ENCODE data around the gene BCAS1.

BCAS1 gene

DNA sequence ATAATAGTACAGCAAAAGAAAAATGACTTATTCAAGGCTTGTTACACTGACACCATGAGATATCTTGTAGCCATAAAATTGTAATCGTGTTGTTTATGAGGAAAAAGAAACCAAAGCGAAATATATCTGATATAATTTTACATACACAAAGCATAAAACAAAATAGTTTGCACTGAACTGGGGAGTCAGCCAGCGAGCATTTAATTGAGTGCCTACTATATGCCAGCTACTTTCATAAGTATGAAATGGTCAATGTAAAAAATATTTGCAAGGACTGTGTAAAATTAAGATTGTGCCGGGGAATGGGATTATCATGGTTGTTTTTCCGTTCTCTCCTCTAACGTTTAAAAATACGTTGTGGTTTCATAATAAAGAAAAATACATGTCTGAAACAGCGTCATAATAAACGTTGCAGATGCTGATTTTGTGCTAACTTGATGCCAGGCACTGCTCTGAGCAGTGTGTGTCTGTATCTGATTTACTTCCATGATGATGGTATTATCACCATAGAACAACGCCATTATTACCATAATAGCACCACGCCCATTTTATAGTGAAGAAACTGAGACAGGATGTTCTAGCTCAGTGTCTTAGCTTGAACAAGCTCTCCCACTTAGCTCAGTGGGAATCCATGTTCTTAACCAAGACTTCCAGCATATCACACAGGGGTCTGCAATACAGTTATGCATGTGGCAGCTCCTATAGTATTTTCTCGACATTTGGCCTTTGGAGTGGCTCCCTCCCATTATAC lies 144.6 kb downstream of the BCAS1 start:
- DNase-seq (ENCODE audit: low spot score): no peak

GRCh38 chr20:53923566-53924369 lies 146.6 kb downstream of the BCAS1 start:
- DNase-seq (ENCODE audit: low spot score): no peak

- no peak for DNase-seq (ENCODE audit: low spot score)
Measured at GRCh38 chr20:53922901-53923314, 147.5 kb downstream of the BCAS1 start.

DNA sequence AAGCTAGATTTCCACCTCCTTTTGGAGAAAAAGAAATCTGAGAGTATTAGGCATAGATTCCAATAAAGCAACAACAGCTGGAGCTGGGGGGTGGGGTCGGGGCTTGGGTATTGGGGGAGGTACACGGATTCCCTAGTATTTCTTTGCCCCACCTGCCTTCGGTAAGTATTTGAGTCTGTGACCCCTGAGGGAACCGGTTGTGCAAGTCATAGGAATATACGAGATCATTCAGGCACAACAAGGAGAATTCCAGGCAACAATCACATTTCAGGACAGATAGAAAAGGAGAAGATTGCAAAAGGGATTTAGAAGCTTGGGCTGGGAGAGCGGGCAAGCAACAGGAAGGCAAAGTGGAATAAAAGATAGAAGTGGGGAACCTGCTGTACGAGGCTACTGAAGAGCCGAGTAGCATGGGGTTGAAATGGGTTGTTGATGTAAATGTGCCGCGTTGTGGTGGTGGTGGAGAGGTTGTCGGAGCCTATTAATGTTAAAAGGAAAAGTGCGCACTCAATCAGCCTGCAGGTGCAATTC lies 148.9 kb downstream of the BCAS1 start:
- no peak for DNase-seq (ENCODE audit: low spot score)

DNA sequence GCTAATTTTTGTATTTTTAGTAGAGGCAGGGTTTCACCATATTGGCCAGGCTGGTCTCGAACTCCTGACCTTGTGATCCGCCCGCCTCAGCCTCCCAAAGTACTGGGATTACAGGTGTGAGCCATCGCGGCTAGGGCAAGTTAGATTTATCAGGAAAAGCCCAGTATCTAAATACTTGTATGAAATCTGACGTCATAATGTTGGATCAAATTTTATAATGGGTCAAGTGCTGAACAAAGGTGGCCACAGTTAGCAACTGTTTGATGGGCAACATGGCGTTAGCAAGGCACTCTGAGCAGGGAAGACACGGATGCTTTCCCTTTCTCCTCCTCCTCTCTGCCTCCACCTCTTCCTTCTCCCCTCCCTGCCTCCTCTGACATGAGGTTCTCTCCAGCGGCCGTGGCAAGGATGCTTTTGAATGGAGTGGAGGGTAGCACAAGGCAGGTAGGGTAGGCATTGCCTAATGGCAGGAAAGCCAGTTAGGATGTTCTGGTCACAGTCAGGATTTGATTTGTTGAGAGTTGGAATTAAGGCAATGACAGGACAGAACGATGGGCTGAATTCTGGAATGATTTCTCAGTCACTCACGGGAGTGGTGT lies 149.6 kb downstream of the BCAS1 start:
- no peak for DNase-seq (ENCODE audit: low spot score)

DNA sequence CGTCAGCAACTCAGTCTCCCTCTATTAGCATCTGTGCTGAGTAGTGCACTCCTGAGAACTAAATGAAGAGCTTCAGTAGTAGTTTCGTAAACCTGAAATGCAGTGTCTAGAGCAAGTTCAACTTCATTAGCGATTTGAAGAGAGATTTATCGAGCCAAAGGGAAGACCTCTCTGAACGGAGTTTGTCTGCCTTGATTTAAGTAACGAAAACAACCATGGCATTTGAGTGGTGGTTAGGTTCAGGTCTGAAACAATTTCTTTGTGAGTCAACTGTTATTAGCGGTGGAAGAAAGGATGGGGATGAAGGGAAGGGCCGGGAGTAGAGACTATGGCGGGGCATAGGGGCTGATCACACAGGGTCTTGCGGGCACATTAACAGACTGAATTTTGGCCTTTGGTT lies 150.5 kb downstream of the BCAS1 start:
- DNase-seq (ENCODE audit: low spot score): no peak

GRCh38 chr20:53918949-53919361 lies 151.4 kb downstream of the BCAS1 start:
- peak; percentile 64 for DNase-seq (ENCODE audit: low spot score)

DNA sequence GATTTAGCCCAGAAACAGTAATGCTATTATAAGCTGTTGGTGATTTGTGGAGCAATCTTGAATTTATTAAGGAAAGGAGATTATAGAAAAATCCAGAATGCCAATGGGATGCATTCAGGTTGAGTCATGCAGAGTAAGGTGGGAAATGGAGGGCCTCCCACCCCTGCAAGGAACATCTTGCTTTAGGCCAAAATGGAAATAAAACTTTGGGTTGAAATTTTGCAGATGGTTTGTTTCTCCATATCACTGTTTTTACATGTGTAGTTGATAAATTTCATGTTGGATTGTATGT lies 152.4 kb downstream of the BCAS1 start:
- no peak for DNase-seq (ENCODE audit: low spot score)

DNA sequence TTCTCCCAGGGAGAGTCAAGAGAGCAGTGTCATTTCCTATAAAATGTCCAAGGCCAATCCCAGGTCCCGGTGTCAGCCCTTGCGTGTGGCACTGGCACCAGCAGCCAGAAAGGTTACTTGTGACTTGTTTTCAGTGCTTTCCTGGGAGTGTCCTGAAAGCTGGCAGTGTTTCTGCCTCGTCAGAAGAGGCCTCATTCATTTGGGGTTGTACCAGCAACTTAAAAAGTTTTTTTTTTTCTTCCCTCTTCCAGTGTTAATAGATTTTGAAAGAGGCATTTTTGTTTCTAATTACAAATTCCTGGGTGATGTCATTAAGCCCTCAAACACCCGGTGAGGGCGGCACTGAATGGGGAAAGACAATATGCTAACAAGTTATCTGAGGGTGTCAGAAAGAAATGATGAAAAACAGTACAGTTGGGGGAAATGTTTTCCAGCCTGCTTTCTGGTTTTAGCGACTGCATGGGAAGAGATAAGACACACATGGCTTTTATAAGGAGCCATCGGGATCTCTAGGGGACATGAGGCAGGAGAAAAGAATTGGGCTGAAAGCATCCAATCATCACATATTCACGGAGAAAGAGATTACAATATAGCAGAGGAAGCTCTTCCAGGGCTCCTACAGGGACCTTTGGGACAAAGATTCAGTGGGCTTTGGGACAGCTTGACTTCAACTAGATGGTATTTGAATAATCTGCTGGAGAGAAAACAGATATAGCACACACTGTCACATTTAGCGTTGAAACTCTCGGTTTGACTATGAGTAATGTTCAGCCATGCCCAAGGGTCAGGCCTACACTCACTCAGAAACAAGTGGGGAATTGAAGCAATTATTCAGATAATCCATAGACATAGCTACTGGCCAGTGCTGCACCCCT lies 153.0 kb downstream of the BCAS1 start:
- DNase-seq (ENCODE audit: low spot score): no peak

DNA sequence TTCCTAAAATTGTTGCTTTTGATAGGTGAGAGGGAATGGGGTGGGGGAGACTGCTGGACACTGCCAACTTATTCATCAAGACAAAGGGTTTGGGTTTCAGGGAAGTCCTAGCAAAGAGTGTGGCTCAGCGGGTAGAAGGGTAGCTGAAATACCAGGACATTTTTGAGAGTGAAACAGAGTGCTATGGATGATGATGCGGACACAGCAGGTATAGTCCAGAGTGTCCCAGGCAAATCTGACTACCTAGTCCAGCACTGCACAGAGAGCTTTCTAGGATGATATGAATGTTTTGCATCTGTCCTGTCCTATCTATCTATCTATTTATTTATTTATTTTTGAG lies 154.3 kb downstream of the BCAS1 start:
- DNase-seq (ENCODE audit: low spot score): no peak

DNA sequence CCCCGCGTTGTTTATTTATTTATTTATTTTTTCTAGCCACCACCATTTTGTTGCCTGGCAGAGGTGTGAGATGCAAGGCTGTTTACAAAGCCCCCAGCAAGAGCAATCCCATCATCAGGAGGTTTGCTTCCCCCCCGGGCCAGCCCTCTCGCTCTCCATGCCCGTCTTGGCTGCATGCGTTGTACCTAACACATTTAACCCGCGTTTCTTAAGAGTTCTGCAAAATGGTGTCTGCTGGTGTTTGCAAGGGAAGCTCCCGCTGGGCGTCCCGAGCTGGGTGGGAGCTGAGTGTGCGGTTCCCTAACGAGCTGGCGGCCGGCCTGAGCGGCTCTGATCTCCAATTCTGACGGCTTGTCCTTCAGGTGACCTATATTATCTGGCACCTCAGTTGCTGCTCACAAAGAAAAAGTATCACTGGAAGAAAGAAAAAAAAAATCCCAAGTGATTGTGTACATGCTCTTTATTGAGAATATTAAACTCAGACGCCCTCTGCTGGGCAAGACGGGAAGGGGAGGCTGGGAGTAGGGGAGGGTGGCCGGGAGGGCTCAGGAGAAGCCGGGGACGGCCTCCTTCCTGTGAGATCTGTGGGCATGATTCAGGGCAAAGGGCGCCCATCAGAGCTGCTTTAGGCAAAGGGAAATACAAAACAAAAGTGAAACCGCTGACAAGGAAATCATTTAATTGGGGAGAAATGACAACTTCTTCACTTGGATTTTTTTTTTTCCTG lies 154.8 kb downstream of the BCAS1 start:
- peak; percentile 89 for DNase-seq (ENCODE audit: low spot score)

GRCh38 chr20:53914781-53915445 lies 155.5 kb downstream of the BCAS1 start:
- no peak for DNase-seq (ENCODE audit: low spot score)

- no peak for DNase-seq (ENCODE audit: low spot score)
Measured at GRCh38 chr20:53914091-53914780, 156.2 kb downstream of the BCAS1 start.

DNA sequence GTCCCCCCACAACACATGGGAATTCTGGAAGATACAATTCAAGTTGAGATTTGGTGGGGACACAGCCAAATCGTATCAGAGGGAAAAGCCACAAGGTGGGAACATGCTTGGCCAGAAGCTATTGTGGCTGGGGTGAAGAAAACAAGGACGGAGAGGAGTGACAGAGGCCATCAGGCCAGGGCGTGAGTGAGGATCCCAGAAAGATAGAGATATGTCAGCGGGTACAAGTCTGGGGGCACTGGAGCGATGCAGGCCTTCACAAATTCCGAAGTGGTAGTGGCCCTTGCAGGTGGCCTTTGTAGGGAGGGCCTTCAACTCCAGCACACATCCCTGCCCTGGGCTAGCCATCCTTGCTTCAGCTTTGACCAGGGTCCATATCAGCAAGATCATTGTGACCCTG lies 159.1 kb downstream of the BCAS1 start:
- no peak for DNase-seq (ENCODE audit: low spot score)

- DNase-seq (ENCODE audit: low spot score): no peak
Measured at GRCh38 chr20:53910351-53911002, 159.9 kb downstream of the BCAS1 start.

DNA sequence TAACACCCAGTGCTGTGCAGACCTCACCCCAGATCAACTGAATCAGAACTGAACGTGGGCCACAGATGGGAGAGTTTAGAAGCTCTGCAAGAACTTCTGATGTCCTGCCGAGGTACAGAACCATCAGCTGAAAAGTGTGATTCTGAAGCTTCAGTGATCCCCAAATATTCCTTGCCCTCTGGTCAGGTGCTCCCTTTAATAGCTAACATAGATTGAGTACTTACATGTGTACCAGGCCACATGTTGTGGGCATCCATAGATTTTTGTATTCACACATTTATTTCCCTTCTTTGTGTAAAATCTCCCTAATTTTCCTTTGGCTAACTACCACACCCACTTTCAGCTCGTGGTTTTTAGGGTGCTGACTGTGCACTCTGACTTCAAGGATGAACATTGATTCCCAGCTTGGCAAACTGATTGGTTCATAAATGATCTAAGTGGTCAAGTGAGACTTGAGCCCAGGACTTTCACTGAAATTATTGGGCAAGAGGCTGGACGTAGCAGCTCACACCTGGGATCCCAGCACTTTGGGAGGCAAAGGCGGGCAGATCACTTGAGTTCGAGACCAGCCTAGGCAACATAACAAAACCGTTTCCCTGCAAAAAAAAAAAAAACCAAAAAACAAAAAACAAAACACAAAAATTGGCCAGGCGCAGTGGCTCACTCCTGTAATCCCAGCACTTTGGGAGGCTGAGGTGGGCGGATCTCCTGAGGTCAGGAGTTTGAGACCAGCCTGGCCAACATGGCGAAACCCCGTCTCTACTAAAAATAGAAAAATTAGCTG lies 162.2 kb downstream of the BCAS1 start:
- no peak for DNase-seq (ENCODE audit: low spot score)

DNA sequence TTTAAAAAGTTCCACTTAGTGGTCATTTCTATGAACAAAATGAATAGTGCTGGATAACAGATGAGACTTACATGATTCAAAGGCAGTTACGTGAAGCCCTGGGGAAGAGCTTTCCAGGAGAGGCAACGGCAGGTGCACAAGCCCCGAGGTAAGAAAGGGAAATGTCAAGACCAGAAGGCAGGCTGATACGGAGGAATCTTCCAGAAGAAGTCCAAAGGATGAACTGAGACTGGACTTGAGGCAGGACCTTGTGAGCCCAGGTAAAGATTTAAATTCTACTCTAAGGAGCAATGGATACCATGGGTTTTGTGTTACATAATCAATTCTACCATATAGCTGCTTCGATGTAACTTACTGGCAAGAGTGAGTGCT lies 164.6 kb downstream of the BCAS1 start:
- no peak for DNase-seq (ENCODE audit: low spot score)

DNA sequence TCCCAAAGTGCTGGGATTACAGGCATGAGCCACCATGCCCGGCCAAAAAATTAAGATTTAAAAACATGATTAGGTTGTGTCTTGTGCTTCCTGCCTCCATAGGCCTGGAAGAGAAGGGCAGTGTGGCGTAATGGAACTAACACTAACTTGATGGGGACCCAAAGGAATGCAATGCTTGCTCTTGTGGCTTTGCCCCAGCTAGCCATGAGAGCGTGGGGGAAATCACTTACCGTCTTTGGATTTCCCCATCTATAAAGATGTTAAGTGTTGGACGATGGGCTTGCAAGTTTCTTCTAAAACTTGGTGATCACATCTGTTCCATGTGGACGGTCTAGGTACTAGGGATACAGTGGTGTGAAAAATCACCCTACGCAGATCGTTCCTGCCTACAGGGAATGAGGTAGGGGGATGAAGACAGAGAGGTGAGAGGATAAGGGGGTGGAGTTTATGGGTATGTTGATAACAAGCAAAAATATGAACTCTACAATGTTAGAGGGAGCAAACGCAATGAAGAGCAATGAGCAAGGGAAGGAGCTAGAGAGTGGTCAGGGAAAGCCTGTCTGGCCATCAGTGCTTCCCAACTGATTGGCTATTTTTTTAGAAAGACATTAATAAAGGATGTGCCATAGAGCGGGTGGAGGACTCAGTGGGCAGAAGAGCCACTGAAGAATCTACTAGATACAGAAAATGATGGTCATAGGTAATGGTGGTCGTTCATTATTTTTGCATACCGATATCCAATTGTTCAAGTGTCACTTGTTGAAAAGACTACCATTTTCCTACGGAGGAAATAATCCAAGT lies 165.2 kb downstream of the BCAS1 start:
- DNase-seq (ENCODE audit: low spot score): no peak
